ENCODE measurements around the gene DNAH12. TPM values are rescaled to one million over a fixed set of nuclear protein-coding genes. Genes with fewer than 3 reads are reported as not detected.
A peak's percentile ranks its signal among the peaks of the same experiment; 100 is the strongest.

Gene DNAH12
- polyA plus RNA-seq, 1 of the 3 experiments (the other 2 are of a cell fraction): 0.03 TPM

- H3K9ac ChIP-seq: no peak overlapping the region
- CTCF ChIA-PET: no interaction called here
Observed at GRCh38 chr3:57592306-57592705, 48.2 kb upstream of the DNAH12 start.

More at GRCh38 chr3:57592306-57592705, 48.2 kb upstream of the DNAH12 start:
- no peaks in the 10 kb centered on the region for H3K27me3 ChIP-seq (ENCODE audit: insufficient read depth)
- H3K4me3 ChIP-seq (ENCODE audit: low read depth in 2 of 2, low read length in 1 of 2): 0 out of 4 replicates have a peak overlapping the region, but pooled peaks of 1 of the 2 experiments have one; percentile 8
- peaks cover 10 to 64% of the 10 kb centered on the region in 2 experiments for H3K36me3 ChIP-seq (replicated peaks in 1 of 2; ENCODE audit: control insufficient read depth in 1 of 2, insufficient read depth in 2 of 2, low read length in 1 of 2)
- no peak for TF ChIP-seq EP300 (IDR thresholded peaks at IDR 0.05; ENCODE audit: borderline replicate concordance in 1 of 2, low read depth in 1 of 2, low read length in 1 of 2)
- TF ChIP-seq YY1 (IDR thresholded peaks at IDR 0.05; ENCODE audit: low read depth): no peak
- TF ChIP-seq ZBTB33 (IDR thresholded peaks at IDR 0.05; ENCODE audit: borderline replicate concordance, low read depth): no peak
- TF ChIP-seq GABPA (IDR thresholded peaks at IDR 0.05; ENCODE audit: low read depth): no peak
- no peak for TF ChIP-seq USF1 (IDR thresholded peaks at IDR 0.05; ENCODE audit: borderline replicate concordance, low read depth)
- no peak for TF ChIP-seq USF2 (IDR thresholded peaks at IDR 0.05; ENCODE audit: borderline replicate concordance, low read depth, low read length)
- no peak for TF ChIP-seq JUND (IDR thresholded peaks at IDR 0.05)
- no peak for TF ChIP-seq RXRA (IDR thresholded peaks at IDR 0.05; ENCODE audit: borderline replicate concordance, low read depth)
- no peak for TF ChIP-seq TEAD4 (IDR thresholded peaks at IDR 0.05; ENCODE audit: borderline replicate concordance, insufficient read depth)
- TF ChIP-seq TCF12 (IDR thresholded peaks at IDR 0.05): no peak
- TF ChIP-seq MAX (IDR thresholded peaks at IDR 0.05; ENCODE audit: low read depth): no peak
- H3K4me2 ChIP-seq: peak overlapping the region; percentile 89; the same call in 1 of the 2 replicates
- H3F3A ChIP-seq (replicated peaks; ENCODE audit: insufficient read depth): peaks cover 27% of the 10 kb centered on the region
- POLR2A ChIA-PET: no interaction called here
- no peak for DNase-seq
- 54% methylated on average over 5 of the region's 6 CpGs for WGBS (ENCODE audit: low lambda C conversion rate)
- no peak overlapping the region for H2AFZ ChIP-seq (ENCODE audit: low read depth)
- no peaks in the 10 kb centered on the region for H3K9me2 ChIP-seq
- H3K27ac ChIP-seq (ENCODE audit: low read depth in 2 of 2, low read length in 1 of 2): no peak overlapping the region
- peaks cover 92% of the 10 kb centered on the region for H4K20me1 ChIP-seq (ENCODE audit: insufficient read depth)
- peaks cover 3 to 9% of the 10 kb centered on the region in 2 experiments; a peak in 2 of 4 replicates for H3K4me1 ChIP-seq (ENCODE audit: control insufficient read depth in 1 of 2, insufficient read depth in 2 of 2, low read depth in 1 of 2, low read length in 1 of 2)
- no peaks in the 10 kb centered on the region for H3K9me3 ChIP-seq
- H3K79me2 ChIP-seq (ENCODE audit: insufficient read depth): peaks cover 98% of the 10 kb centered on the region
